Measurements from ENCODE around the gene BEND2. TPM values are rescaled to one million over a fixed set of nuclear protein-coding genes. Genes with fewer than 3 reads are reported as not detected.

The BEND2 gene
- total RNA-seq, 1 donor from 2014 or later = not detected

- DNase-seq (ENCODE audit: low read depth) = no peak
- H3K27me3 ChIP-seq (ENCODE audit: control insufficient read depth, insufficient read depth, low read length) = no peaks in the 10 kb centered on the region
- H3K4me3 ChIP-seq (ENCODE audit: low read depth, low read length) = no peak overlapping the region
- no peaks in the 10 kb centered on the region for H3K36me3 ChIP-seq (ENCODE audit: control insufficient read depth, insufficient read depth, low read length)
- TF ChIP-seq, protein P1, sequence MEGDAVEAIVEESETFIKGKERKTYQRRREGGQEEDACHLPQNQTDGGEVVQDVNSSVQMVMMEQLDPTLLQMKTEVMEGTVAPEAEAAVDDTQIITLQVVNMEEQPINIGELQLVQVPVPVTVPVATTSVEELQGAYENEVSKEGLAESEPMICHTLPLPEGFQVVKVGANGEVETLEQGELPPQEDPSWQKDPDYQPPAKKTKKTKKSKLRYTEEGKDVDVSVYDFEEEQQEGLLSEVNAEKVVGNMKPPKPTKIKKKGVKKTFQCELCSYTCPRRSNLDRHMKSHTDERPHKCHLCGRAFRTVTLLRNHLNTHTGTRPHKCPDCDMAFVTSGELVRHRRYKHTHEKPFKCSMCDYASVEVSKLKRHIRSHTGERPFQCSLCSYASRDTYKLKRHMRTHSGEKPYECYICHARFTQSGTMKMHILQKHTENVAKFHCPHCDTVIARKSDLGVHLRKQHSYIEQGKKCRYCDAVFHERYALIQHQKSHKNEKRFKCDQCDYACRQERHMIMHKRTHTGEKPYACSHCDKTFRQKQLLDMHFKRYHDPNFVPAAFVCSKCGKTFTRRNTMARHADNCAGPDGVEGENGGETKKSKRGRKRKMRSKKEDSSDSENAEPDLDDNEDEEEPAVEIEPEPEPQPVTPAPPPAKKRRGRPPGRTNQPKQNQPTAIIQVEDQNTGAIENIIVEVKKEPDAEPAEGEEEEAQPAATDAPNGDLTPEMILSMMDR (IDR thresholded peaks at IDR 0.05; ENCODE audit: insufficient read depth, low read length, poor library complexity, severe bottlenecking) = no peak
Measured at GRCh38 chrX:18158963-18159362, 61.7 kb downstream of the BEND2 start.

GRCh38 chrX:18151649-18152048, 69.0 kb downstream of the BEND2 start:
- DNase-seq (ENCODE audit: low read depth) = no peak
- Histone ChIP-seq H3K4me3 (ENCODE audit: low read depth, low read length) (no peak overlapping the region), H3K36me3 (ENCODE audit: control insufficient read depth, insufficient read depth, low read length) (no peaks in the 10 kb centered on the region), H3K27me3 (ENCODE audit: control insufficient read depth, insufficient read depth, low read length) (no peaks in the 10 kb centered on the region)
- TF ChIP-seq, protein P1 (IDR thresholded peaks at IDR 0.05; ENCODE audit: insufficient read depth, low read length, poor library complexity, severe bottlenecking) = no peak

DNA sequence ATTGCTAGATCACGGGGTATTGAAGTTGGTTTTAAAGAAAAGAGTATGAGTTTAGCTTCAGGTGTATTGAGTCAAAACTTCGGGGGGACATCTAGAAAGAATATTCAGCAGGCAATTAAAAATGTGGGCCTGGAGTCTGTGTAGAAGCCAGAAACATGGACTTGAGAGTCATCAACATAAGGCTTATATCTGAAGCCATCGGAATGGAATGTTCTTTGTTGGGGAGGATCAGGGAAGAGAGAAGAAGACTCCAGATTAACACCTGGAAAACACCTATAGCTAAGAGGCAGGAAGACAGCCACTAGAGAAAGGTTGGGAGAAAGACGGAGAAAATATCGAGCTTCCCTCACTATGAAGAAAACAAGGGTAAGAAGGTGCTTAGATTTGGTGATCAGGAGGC, 69.5 kb downstream of the BEND2 start:
- Histone ChIP-seq H3K4me3 (ENCODE audit: low read depth, low read length) (no peak overlapping the region), H3K36me3 (ENCODE audit: control insufficient read depth, insufficient read depth, low read length) (no peaks in the 10 kb centered on the region), H3K27me3 (ENCODE audit: control insufficient read depth, insufficient read depth, low read length) (no peaks in the 10 kb centered on the region)
- DNase-seq (ENCODE audit: low read depth) = no peak
- TF ChIP-seq, protein P1 (IDR thresholded peaks at IDR 0.05; ENCODE audit: insufficient read depth, low read length, poor library complexity, severe bottlenecking) = no peak

- DNase-seq (ENCODE audit: low read depth) = no peak
- TF ChIP-seq, protein P1 (IDR thresholded peaks at IDR 0.05; ENCODE audit: insufficient read depth, low read length, poor library complexity, severe bottlenecking) = no peak
- Histone ChIP-seq H3K27me3 (ENCODE audit: control insufficient read depth, insufficient read depth, low read length) (no peaks in the 10 kb centered on the region), H3K4me3 (ENCODE audit: low read depth, low read length) (no peak overlapping the region), H3K36me3 (ENCODE audit: control insufficient read depth, insufficient read depth, low read length) (no peaks in the 10 kb centered on the region)
Measured at GRCh38 chrX:18149454-18149853, 71.2 kb downstream of the BEND2 start.

DNA sequence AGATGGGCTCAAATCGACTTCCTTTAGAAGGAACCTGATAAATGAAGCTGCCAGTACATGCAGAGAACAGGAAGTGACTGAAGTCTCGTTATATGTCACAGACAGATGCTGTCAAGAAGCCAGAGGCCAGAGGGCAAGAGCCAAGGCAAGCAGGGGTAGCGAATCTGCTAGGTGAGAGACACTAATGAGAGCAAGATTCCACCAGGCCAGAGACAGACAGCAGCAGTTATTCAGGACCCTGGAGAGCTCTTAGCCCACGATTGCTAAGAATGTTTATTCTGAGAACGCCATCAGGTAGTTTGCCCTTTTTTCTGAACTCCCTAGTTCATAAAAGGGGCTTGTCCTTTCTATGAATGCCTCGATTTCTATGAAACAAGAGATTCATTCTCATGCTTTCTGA, 73.7 kb downstream of the BEND2 start:
- no peaks in the 10 kb centered on the region for H3K27me3 ChIP-seq (ENCODE audit: control insufficient read depth, insufficient read depth, low read length)
- no peak overlapping the region for H3K4me3 ChIP-seq (ENCODE audit: low read depth, low read length)
- peak; percentile 5 for DNase-seq (ENCODE audit: low read depth)
- TF ChIP-seq, protein P1 (IDR thresholded peaks at IDR 0.05; ENCODE audit: insufficient read depth, low read length, poor library complexity, severe bottlenecking) = no peak
- no peaks in the 10 kb centered on the region for H3K36me3 ChIP-seq (ENCODE audit: control insufficient read depth, insufficient read depth, low read length)

DNA sequence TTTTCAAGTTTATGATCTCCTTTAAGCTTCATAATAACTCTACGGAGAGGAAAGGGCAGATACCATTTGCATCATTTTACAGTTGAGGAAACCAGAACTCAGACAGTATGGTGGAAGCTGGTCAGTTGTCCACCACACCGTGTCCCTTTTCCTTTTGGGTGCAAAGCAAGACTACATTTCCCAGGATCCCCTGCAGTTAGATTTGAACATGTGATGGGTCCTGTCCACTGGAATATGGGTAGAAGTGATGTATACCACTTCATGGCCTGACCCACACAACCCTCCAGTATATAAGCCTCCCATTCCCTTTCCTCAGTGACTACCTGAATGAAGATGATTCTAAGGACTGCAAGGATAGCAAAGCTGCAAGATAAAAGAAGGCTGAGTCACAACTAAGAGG, 74.7 kb downstream of the BEND2 start:
- Histone ChIP-seq H3K27me3 (ENCODE audit: control insufficient read depth, insufficient read depth, low read length) (no peaks in the 10 kb centered on the region), H3K36me3 (ENCODE audit: control insufficient read depth, insufficient read depth, low read length) (no peaks in the 10 kb centered on the region), H3K4me3 (ENCODE audit: low read depth, low read length) (no peak overlapping the region)
- TF ChIP-seq, protein P1 (IDR thresholded peaks at IDR 0.05; ENCODE audit: insufficient read depth, low read length, poor library complexity, severe bottlenecking) = no peak
- no peak for DNase-seq (ENCODE audit: low read depth)
